ENCODE results near the gene DRD3. TPM values are rescaled to one million over a fixed set of nuclear protein-coding genes. Genes with fewer than 3 reads are reported as not detected.

Gene DRD3
- not detected in 2 replicates for total RNA-seq

- peak; percentile 49 for ATAC-seq (ENCODE audit: low read depth)
- POLR2A ChIA-PET, result interaction anchor here (1.0 to 2.2 kb wide), 3 partner anchors 16 to 38 kb away, joined by 3 to 22 read pairs (median 3); no protein-coding TSS in a partner anchor
Measured at GRCh38 chr3:114178770-114179368, at the start of gene DRD3. TSS of gene DRD3 (minus strand) at chr3:114179052. CDS start at chr3:114171992, 7,060 bp downstream.

GRCh38 chr3:114227076-114227475, 48.2 kb upstream of the DRD3 start:
- Mint-ChIP-seq H3K4me1 (peaks cover 40% of the 10 kb centered on the region), H3K36me3 (ENCODE audit: low read depth) (peaks cover 13% of the 10 kb centered on the region), H3K9me3 (peaks cover 9% of the 10 kb centered on the region), H3K4me3 (no peak overlapping the region), H3K27ac (peak overlapping the region; percentile 83), H3K27me3 (no peaks in the 10 kb centered on the region)
- TF ChIP-seq CTCF (IDR thresholded peaks at IDR 0.05), result no peak
- intact Hi-C loops (cut with micrococcal nuclease), result no loop called here
- ATAC-seq (ENCODE audit: low read depth), result no peak
- ChIA-PET POLR2A (interaction anchor here (1.1 to 1.4 kb wide), 2 partner anchors 13 to 64 kb away, joined by 3 to 9 read pairs; no protein-coding TSS in a partner anchor), CTCF (interaction anchor here (1.0 kb wide), 1 partner anchor 63 kb away, joined by 3 read pairs; no protein-coding TSS in a partner anchor)
- DNase-seq, result no peak

More at GRCh38 chr3:114178770-114179368, at the start of gene DRD3:
- H3K4me3 Mint-ChIP-seq, result no peak within 1 kb of the TSS
- peaks cover 3% of the 10 kb centered on the region for H3K4me1 Mint-ChIP-seq
- TF ChIP-seq CTCF (IDR thresholded peaks at IDR 0.05), result no peak
- intact Hi-C loops (cut with micrococcal nuclease), result loop anchor here (1.0 to 2.0 kb wide), 3 partner anchors 26 to 112 kb away; no protein-coding TSS in a partner anchor
- CTCF ChIA-PET, result interaction anchor here (0.7 to 2.2 kb wide), 13 partner anchors 10 to 241 kb away, joined by 3 to 9 read pairs (median 3); no protein-coding TSS in a partner anchor
- no peak within 1 kb of the TSS for H3K27ac Mint-ChIP-seq
- peaks cover 8% of the 10 kb centered on the region for H3K27me3 Mint-ChIP-seq
- peaks cover under 1% of the 10 kb centered on the region for H3K36me3 Mint-ChIP-seq (ENCODE audit: low read depth)
- DNase-seq, result no peak
- H3K9me3 Mint-ChIP-seq, result peaks cover 1% of the 10 kb centered on the region

- H3K36me3 Mint-ChIP-seq (ENCODE audit: low read depth), result peaks cover 13% of the 10 kb centered on the region
- peaks cover 33% of the 10 kb centered on the region for H3K4me1 Mint-ChIP-seq
- H3K9me3 Mint-ChIP-seq, result peaks cover 9% of the 10 kb centered on the region
- CTCF ChIA-PET, result no interaction called here
- no peaks in the 10 kb centered on the region for H3K27me3 Mint-ChIP-seq
- TF ChIP-seq CTCF (IDR thresholded peaks at IDR 0.05), result no peak
- intact Hi-C loops (cut with micrococcal nuclease), result no loop called here
- POLR2A ChIA-PET, result interaction anchor here (0.6 kb wide), 1 partner anchor 13 kb away, joined by 3 read pairs; no protein-coding TSS in a partner anchor
- H3K27ac Mint-ChIP-seq, result peak overlapping the region; percentile 83
- DNase-seq (no peak), ATAC-seq (ENCODE audit: low read depth) (no peak)
- peak overlapping the region; percentile 32 for H3K4me3 Mint-ChIP-seq
Measured at GRCh38 chr3:114226313-114226712, 47.5 kb upstream of the DRD3 start.

- POLR2A ChIA-PET, result interaction anchor here (0.6 to 4.8 kb wide), 9 partner anchors 9 to 231 kb away, joined by 3 to 148 read pairs (median 7); no protein-coding TSS in a partner anchor
- H3K4me1 Mint-ChIP-seq, result peaks cover 23% of the 10 kb centered on the region
- ATAC-seq (ENCODE audit: low read depth) (peak; percentile 60), DNase-seq (no peak)
- H3K27me3 Mint-ChIP-seq, result no peaks in the 10 kb centered on the region
- intact Hi-C loops (cut with micrococcal nuclease), result loop anchor here (1.0 to 2.0 kb wide), 3 partner anchors 9 to 68 kb away; no protein-coding TSS in a partner anchor
- peaks cover 9% of the 10 kb centered on the region for H3K9me3 Mint-ChIP-seq
- no peak overlapping the region for H3K27ac Mint-ChIP-seq
- CTCF ChIA-PET, result interaction anchor here (0.6 to 3.7 kb wide), 6 partner anchors 10 to 226 kb away, joined by 3 to 36 read pairs (median 6); partner anchors contain the start of gene DRD3
- TF ChIP-seq CTCF (IDR thresholded peaks at IDR 0.05), result no peak
- peaks cover 13% of the 10 kb centered on the region for H3K36me3 Mint-ChIP-seq (ENCODE audit: low read depth)
- peak overlapping the region; percentile 44 for H3K4me3 Mint-ChIP-seq
Measured at GRCh38 chr3:114223143-114223542, 44.3 kb upstream of the DRD3 start.

GRCh38 chr3:114221881-114222264, 43.0 kb upstream of the DRD3 start:
- H3K27me3 Mint-ChIP-seq, result no peaks in the 10 kb centered on the region
- TF ChIP-seq CTCF (IDR thresholded peaks at IDR 0.05), result no peak
- DNase-seq (no peak), ATAC-seq (ENCODE audit: low read depth) (no peak)
- H3K36me3 Mint-ChIP-seq (ENCODE audit: low read depth), result peaks cover 16% of the 10 kb centered on the region
- intact Hi-C loops (cut with micrococcal nuclease), result loop anchor here (2.0 kb wide), 1 partner anchor 21 kb away; no protein-coding TSS in a partner anchor
- peak overlapping the region; percentile 5 for H3K4me3 Mint-ChIP-seq
- CTCF ChIA-PET, result interaction anchor here (1.3 to 3.7 kb wide), 5 partner anchors 9 to 77 kb away, joined by 4 to 36 read pairs (median 8); no protein-coding TSS in a partner anchor
- peaks cover 9% of the 10 kb centered on the region for H3K9me3 Mint-ChIP-seq
- peaks cover 17% of the 10 kb centered on the region for H3K4me1 Mint-ChIP-seq
- POLR2A ChIA-PET, result interaction anchor here (0.8 to 4.8 kb wide), 5 partner anchors 8 to 475 kb away, joined by 3 to 148 read pairs (median 4); partner anchors contain the start of genes ATP6V1A and NAA50
- no peak overlapping the region for H3K27ac Mint-ChIP-seq
